Keratinocyte (primary cell): ENCODE measurements around the gene CPN2.

Source experiments
- EZH2 ChIP-seq: IDR thresholded peaks from one replicate; pipeline ENCODE4 v1.6.1; 2012; ENCODE audit warnings: inconsistent platforms, mild to moderate bottlenecking, low read length, moderate library complexity
- TF ChIP-seq, protein P1 (sequence below), 3 experiments: IDR thresholded peaks in 1 of 3; conservative IDR thresholded peaks in 1 of 3; optimal IDR thresholded peaks in 1 of 3; 2 replicates in 2 of 3; 3 replicates in 1 of 3; pipeline versions ENCODE3 to v1.5.1; 2011; ENCODE audit warnings: low read length in 3 of 3, mild to moderate bottlenecking in 3 of 3, moderate library complexity in 2 of 3, control low read depth in 1 of 3, inconsistent platforms in 1 of 3; ENCODE audit not compliant: insufficient read depth in 2 of 3; ENCODE audit errors: extremely low read depth in 1 of 3

DNA sequence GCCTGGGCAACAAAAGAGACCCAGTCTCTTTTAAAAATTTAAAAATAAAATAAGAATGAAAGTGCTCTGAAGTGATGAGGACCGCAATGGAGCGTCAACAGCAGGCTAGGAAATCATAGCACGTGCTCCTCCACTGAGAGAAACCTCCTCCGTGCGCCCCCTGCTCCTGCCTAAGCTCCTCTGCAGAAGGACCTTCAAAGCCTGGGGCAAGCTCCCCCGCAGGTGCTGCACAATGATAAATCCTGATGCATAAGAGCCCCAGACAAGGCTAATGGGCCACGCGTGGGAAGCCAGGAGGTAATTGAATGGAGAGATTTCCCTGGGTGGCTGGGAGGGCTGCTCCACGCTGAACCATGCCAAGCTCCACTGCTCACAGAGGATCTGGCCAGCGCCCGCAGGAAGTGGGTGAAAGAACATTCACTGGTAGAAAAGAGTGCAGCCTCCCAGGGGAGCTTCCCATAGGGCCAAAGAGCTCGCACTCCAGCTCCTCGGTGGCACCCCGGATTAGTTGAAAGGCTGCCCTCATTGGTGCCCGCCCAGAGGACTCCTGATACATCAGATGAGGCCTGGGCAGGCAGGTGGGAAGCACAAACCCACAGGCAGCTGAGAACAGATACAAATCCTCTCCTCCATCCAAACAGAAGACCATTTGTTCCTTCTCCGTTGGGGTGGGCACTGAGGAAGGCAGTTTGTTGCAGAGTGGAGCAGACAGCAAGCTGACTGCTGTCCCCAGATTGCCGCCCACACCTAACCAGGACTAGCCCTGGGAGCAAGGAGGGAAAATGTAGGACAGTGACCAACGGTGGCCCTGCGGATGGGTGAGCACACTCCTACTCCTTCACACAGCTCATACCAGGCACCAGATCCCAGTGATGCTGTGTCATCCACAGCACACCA is 52.5 kb downstream of the CPN2 start:
- TF ChIP-seq, protein P1, sequence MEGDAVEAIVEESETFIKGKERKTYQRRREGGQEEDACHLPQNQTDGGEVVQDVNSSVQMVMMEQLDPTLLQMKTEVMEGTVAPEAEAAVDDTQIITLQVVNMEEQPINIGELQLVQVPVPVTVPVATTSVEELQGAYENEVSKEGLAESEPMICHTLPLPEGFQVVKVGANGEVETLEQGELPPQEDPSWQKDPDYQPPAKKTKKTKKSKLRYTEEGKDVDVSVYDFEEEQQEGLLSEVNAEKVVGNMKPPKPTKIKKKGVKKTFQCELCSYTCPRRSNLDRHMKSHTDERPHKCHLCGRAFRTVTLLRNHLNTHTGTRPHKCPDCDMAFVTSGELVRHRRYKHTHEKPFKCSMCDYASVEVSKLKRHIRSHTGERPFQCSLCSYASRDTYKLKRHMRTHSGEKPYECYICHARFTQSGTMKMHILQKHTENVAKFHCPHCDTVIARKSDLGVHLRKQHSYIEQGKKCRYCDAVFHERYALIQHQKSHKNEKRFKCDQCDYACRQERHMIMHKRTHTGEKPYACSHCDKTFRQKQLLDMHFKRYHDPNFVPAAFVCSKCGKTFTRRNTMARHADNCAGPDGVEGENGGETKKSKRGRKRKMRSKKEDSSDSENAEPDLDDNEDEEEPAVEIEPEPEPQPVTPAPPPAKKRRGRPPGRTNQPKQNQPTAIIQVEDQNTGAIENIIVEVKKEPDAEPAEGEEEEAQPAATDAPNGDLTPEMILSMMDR (optimal IDR thresholded peaks at IDR 0.05 in 1 of 3, IDR thresholded peaks at IDR 0.05 in 1 of 3, conservative IDR thresholded peaks at IDR 0.05 in 1 of 3; ENCODE audit: extremely low read depth in 1 of 3, insufficient read depth in 2 of 3, low read length in 3 of 3), result no peak
- no peak for TF ChIP-seq EZH2
